ENCODE data around the gene C2orf15. TPM values are rescaled to one million over a fixed set of nuclear protein-coding genes. Genes with fewer than 3 reads are reported as not detected.
A peak's percentile ranks its signal among the peaks of the same experiment; 100 is the strongest.

The C2orf15 gene, protein sequence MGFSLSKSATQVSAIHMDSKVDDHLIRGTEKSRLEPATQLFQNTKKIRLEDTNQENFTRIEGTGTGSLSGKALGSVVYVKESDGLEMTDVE
- total RNA-seq (1.0 and 1.2 TPM in 2 replicates), polyA plus RNA-seq (0.89 and 1.1 TPM in 2 replicates), polyA minus RNA-seq (0.60 and 1.1 TPM in 2 replicates)
- total RNA-seq (2013): 3.2 TPM

DNA sequence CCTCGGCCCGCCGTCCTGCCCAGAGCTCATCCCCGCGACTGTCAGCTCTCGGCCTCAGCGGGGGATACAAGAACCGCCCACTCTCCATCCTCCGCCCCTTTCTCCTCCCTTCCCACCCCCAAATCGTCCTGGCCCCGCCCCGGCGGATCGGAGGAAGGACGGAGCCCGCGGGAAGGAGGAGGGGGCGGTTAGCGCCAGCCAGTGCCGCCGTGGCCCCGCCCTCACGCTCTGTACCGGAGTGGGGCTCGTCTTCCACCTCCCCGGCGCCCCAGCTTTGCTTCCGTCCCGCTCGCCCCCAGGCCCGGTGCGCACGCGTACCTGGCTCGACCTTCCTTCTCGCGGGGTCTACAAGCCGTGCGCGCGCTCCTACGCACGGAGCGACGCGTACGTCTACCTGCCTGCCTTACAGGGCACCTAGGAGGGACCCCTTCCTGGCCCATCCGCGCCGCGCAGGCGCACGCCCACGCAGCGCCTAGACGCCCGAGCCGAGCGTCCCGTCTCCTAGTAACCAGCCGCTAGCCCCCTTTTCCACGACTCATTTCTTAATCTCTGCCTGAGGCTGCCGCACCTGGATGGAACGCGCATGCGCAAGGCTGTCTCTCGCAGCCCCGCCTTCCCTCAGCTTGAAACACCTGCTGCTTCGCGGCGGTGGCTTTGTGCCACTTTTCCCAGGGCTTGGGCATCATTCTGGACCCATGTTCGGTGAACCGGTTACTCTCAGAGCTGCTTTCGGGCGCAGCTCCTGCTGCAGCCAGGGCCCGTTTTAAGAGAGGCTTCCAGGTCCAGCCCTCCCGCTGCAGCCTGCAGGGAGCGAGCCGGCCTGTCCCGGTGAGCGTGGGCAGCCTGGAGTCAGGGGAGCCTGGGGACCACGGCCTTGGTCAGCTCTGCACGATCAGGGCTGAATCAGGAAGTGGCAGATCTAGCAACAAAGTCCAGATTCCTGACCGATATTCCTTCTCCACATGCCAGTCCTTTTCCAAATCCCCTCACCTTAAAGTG is at the start of gene C2orf15:
TSS of gene C2orf15 (plus strand) at position 598 of the 999 bp plus-strand sequence. CDS start 8,852 bp downstream, outside the sequence.
- H3K27me3 ChIP-seq (replicated peaks in 1 of 4; ENCODE audit: control extremely low read depth in 1 of 4, control insufficient read depth in 3 of 4, insufficient read depth in 4 of 4, low read length in 3 of 4): no peaks in the 10 kb centered on the region
- Mint-ChIP-seq H3K4me3 (peak within 1 kb of the TSS; percentile 97), H3K27me3 (no peaks in the 10 kb centered on the region), H3K4me1 (peaks cover 25% of the 10 kb centered on the region), H3K27ac (peak within 1 kb of the TSS; percentile 97), H3K9me3 (ENCODE audit: insufficient read depth) (no peaks in the 10 kb centered on the region)
- H3K4me2 ChIP-seq (replicated peaks; ENCODE audit: low read depth, low read length, poor library complexity, severe bottlenecking): peak within 1 kb of the TSS; percentile 91
- H4K20me1 ChIP-seq (ENCODE audit: control insufficient read depth, insufficient read depth, low read length, poor library complexity, severe bottlenecking): no peaks in the 10 kb centered on the region
- peak within 1 kb of the TSS; percentile 76 to 90 (median 87) for H3K4me3 ChIP-seq (ENCODE audit: control extremely low read depth in 1 of 5, extremely low read depth in 1 of 5, insufficient read depth in 1 of 5, low read depth in 2 of 5, low read length in 4 of 5)
- intact Hi-C loops (cut with micrococcal nuclease): loop anchor here (1.0 to 2.0 kb wide), 6 partner anchors 13 to 533 kb away; partner anchors contain the start of genes COA5, LIPT1, MGAT4A and MITD1
- ChIA-PET POLR2A (interaction anchor here (0.8 to 2.7 kb wide), 5 partner anchors 15 to 195 kb away, joined by 3 to 31 read pairs (median 6); partner anchors contain the start of genes EIF5B, LIPT1, MITD1 and MRPL30), CTCF (interaction anchor here (0.6 to 2.6 kb wide), 7 partner anchors 15 to 1444 kb away, joined by 3 to 24 read pairs (median 4); partner anchors contain the start of genes EIF5B, LIPT1, MITD1 and MRPL30)
- H3K27ac ChIP-seq (ENCODE audit: low read length in 2 of 2): peak within 1 kb of the TSS; percentile 93
- ATAC-seq (ENCODE audit: low read depth): peak; percentile 90
- TF ChIP-seq EZH2 (IDR thresholded peaks at IDR 0.05; ENCODE audit: borderline replicate concordance, insufficient read depth, low read depth, low read length, poor library complexity, severe bottlenecking): no peak
- TF ChIP-seq, protein P1, sequence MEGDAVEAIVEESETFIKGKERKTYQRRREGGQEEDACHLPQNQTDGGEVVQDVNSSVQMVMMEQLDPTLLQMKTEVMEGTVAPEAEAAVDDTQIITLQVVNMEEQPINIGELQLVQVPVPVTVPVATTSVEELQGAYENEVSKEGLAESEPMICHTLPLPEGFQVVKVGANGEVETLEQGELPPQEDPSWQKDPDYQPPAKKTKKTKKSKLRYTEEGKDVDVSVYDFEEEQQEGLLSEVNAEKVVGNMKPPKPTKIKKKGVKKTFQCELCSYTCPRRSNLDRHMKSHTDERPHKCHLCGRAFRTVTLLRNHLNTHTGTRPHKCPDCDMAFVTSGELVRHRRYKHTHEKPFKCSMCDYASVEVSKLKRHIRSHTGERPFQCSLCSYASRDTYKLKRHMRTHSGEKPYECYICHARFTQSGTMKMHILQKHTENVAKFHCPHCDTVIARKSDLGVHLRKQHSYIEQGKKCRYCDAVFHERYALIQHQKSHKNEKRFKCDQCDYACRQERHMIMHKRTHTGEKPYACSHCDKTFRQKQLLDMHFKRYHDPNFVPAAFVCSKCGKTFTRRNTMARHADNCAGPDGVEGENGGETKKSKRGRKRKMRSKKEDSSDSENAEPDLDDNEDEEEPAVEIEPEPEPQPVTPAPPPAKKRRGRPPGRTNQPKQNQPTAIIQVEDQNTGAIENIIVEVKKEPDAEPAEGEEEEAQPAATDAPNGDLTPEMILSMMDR (IDR thresholded peaks at IDR 0.05): no peak
- no peaks in the 10 kb centered on the region for H3K36me3 ChIP-seq (replicated peaks in 1 of 2; ENCODE audit: control extremely low read depth in 1 of 2, control insufficient read depth in 1 of 2, extremely low read depth in 1 of 2, insufficient read depth in 2 of 2, low read length in 1 of 2)
- H3K79me2 ChIP-seq (ENCODE audit: control insufficient read depth, insufficient read depth, low read length): peaks cover 16% of the 10 kb centered on the region
- peak; percentile 98 for DNase-seq
- peaks cover 0 to 1% (median 0%) of the 10 kb centered on the region in 3 donors for H3K9me3 ChIP-seq (ENCODE audit: control extremely low read depth in 1 of 3, control insufficient read depth in 2 of 3, insufficient read depth in 1 of 3, low read length in 2 of 3)
- peak within 1 kb of the TSS; percentile 95 for H2AFZ ChIP-seq (ENCODE audit: insufficient read depth, low read depth, low read length, poor library complexity, severe bottlenecking)
- WGBS (ENCODE audit: insufficient coverage): under 1% methylated on average over 82 of the region's 84 CpGs
- peaks cover 12 to 13% of the 10 kb centered on the region in 2 donors for H3K4me1 ChIP-seq (ENCODE audit: control insufficient read depth in 2 of 2, insufficient read depth in 2 of 2, low read length in 2 of 2)
- H3K9ac ChIP-seq (ENCODE audit: low read length): peak within 1 kb of the TSS; percentile 80

Data from B cell (primary cell).